Measurements from ENCODE around the gene PTPRQ.

- TF ChIP-seq CTCF (IDR thresholded peaks at IDR 0.05) (no peak), EZH2phosphoT487 (IDR thresholded peaks at IDR 0.05) (no peak)
Measured at GRCh38 chr12:80556566-80556965, 112.5 kb downstream of the PTPRQ start.

Measured in neural progenitor cell (in vitro differentiated cells).